WTC11 (cell line): ENCODE measurements around the gene KLHL13.

Experiments used
- ATF1 ChIP-seq: sonication (generic); formaldehyde crosslinking; IDR thresholded peaks from 2 replicates; pipeline ENCODE4 v1.8.1; 2023; ENCODE audit warnings: mild to moderate bottlenecking, moderate library complexity, missing genetic modification reagents
- EMX1 ChIP-seq: fragments of 250-450 bp; sonication (Bioruptor Pico); IDR thresholded peaks from 2 replicates; pipeline ENCODE4 v1.8.0; 2021; ENCODE audit warnings: mild to moderate bottlenecking

DNA sequence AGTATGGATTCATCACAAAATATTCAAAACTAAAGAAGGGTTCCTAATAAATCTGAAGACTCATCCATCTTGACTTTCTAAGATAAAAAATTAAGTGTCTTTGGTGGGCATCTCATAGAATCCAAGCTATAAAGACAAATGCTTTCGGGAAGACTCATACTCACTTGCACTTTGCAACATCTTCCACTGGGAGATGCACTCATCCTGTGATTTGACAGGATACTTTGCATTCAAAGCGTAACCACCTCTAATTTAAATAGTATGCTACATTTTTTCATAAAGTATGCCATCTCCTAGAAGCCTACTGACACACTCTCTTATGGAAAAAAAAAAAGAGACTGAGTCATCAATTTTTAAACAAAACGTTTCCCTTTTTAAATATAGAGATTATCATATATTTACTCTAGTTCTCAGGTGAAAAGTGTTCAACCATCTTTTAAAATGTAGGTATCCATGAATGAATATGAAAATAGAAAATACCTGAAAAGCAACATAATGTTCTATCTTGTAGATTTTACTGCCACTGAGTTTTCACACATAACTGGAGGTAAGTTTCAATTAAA, 119.6 kb downstream of the KLHL13 start:
- TF ChIP-seq ATF1 (CRISPR knock-in tag): no peak
- no peak for TF ChIP-seq EMX1 (CRISPR knock-in tag)
